Measurements from ENCODE around the gene TMEM141. TPM values are rescaled to one million over a fixed set of nuclear protein-coding genes. Genes with fewer than 3 reads are reported as not detected.

Gene TMEM141
- total and polyA plus RNA-seq, 12 donors, result 48.1 to 107 (median 64.1) TPM

DNA sequence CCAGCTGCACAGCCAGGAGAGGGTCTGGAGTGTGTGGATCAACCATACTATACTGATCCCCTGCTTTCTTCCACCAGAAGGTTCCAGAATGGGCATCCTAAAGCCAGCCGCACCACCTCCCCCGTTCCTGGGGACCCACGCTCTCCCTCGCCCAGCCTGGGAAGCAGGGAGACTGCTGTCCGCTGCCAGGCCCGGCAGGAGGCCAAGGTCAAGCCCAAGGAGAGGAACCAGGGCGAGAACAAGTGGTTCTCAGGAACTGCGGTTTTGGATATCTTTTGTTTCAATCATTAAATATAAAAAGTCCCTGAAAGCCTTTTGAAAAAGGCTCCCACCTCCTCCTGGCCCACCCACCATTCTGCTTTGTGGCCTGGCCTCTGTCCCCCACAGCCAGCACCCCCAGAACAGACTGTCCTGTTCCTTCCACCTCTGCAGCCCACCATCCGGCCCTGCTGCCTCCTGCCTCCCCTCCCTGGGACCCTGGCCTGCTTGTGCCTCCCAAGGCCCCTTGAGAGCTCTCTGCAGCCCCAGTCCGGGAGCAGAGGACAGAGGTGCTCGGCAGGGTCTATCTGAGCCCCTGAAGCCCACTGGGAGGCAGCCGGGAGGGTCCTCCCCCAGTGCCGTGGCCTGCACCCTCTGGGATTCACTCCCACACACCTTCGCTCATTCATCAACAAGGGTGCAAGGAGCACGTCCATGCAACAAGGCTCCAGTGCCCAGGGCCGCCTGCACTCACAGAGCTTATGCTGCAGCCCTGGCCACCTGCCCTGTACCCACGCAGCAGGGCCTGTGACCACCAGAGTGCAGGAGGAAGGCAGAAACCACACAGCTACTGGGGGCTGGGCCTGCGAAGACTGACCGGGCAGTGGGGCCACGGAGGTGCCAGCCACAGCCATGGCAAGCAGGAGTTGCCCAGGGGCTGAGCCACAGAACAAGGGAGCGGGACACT, 42.2 kb upstream of the TMEM141 start:
- TF ChIP-seq, protein P1, sequence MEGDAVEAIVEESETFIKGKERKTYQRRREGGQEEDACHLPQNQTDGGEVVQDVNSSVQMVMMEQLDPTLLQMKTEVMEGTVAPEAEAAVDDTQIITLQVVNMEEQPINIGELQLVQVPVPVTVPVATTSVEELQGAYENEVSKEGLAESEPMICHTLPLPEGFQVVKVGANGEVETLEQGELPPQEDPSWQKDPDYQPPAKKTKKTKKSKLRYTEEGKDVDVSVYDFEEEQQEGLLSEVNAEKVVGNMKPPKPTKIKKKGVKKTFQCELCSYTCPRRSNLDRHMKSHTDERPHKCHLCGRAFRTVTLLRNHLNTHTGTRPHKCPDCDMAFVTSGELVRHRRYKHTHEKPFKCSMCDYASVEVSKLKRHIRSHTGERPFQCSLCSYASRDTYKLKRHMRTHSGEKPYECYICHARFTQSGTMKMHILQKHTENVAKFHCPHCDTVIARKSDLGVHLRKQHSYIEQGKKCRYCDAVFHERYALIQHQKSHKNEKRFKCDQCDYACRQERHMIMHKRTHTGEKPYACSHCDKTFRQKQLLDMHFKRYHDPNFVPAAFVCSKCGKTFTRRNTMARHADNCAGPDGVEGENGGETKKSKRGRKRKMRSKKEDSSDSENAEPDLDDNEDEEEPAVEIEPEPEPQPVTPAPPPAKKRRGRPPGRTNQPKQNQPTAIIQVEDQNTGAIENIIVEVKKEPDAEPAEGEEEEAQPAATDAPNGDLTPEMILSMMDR (IDR thresholded peaks at IDR 0.05), result no peak
- Histone ChIP-seq H3K9me3 (peaks cover 0 to 15% (median 0%) of the 10 kb centered on the region in 11 donors), H3K27ac (peak overlapping the region in 9 of 10 donors; percentile 31 to 84 (median 59)), H3K4me3 (no peak overlapping the region), H3K4me1 (peaks cover 12 to 41% (median 25%) of the 10 kb centered on the region in 9 donors), H3K36me3 (no peaks in the 10 kb centered on the region), H3K27me3 (no peaks in the 10 kb centered on the region)
- ATAC-seq (peak in 7 of 8 donors; percentile 35 to 76 (median 54)), DNase-seq (peak; percentile 41 to 79)
- intact Hi-C loops (cut with DNase I), result no loop called here
- WGBS, 2 donors, result 58 to 63% methylated on average over 21 of the region's 21 CpGs

DNA sequence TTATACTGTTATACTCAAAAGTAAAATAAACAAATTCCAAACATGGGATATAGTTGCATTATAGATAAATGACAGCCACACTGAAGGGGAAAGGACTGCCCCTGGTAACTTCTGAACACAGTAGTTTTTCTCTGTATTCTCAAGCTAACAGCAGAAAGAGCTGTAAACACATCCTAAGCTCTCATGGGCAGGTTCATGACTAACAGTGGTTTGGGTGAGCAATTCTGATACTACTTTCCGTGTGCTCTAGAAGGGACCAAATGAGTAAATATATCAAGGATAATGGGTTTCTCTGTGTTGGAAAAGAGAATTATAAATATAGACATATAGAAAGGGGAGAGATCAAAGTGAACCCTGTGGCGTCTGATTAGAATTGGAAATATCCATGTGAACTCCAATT, 40.6 kb upstream of the TMEM141 start:
- H3K4me1 ChIP-seq, result peaks cover 12 to 35% (median 21%) of the 10 kb centered on the region in 9 donors
- no peaks in the 10 kb centered on the region for H3K27me3 ChIP-seq
- WGBS, 2 donors, result 63 to 83% methylated on average over 2 of the region's 2 CpGs
- DNase-seq (no peak), ATAC-seq (no peak)
- H3K4me3 ChIP-seq, result no peak overlapping the region
- intact Hi-C loops (cut with DNase I), result no loop called here
- H3K27ac ChIP-seq, result peak overlapping the region in 1 of 10 donors; percentile 42
- H3K9me3 ChIP-seq, result peaks cover 0 to 15% (median 0%) of the 10 kb centered on the region in 11 donors
- TF ChIP-seq, protein P1 (IDR thresholded peaks at IDR 0.05), result no peak
- H3K36me3 ChIP-seq, result no peaks in the 10 kb centered on the region

DNA sequence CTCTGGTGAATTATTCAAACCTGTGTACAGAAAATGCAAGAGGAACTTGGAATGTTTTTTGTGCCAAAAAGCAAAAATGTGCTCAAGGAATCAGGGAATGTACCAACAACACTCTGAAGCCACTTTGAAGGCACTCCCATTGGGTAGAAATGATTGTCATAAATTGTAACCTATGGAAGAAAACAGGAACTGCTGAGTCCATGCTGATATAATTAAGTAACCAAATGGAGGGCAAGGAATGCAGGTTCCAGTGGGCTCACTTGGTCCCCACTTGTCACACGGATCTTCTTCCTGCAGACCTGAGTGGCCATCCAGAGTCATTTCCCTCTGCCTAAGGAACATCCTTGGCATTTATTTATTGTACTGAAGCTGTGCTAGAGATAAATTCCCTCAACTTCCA, 39.9 kb upstream of the TMEM141 start:
- DNase-seq, result no peak
- Histone ChIP-seq H3K36me3 (no peaks in the 10 kb centered on the region), H3K9me3 (peaks cover 0 to 17% (median 0%) of the 10 kb centered on the region in 11 donors), H3K4me3 (no peak overlapping the region), H3K4me1 (peaks cover 12 to 31% (median 21%) of the 10 kb centered on the region in 9 donors), H3K27ac (no peak overlapping the region), H3K27me3 (no peaks in the 10 kb centered on the region)
- intact Hi-C loops (cut with DNase I), result no loop called here
- ATAC-seq, result no peak
- 80 to 86% methylated on average over 1 of the region's 1 CpG for WGBS, 2 donors
- TF ChIP-seq, protein P1 (IDR thresholded peaks at IDR 0.05), result no peak

DNA sequence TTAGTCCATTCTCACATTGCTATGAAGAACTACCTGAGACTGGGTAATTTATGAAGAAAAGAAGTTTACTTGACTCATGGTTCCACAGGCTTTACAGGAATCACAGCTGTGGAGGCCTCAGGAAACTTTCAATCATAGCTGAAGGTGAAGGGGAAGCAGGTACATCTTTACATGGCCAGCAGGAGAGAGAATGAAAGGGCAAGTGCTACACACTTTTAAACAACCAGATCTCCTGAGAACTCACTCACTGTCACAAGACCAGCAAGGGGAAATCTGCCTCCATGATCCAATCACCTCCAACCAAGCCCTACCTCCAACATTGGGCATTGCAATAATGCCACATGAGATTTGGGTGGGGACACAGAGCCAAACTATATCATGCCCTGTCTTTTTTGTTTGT, 39.3 kb upstream of the TMEM141 start:
- TF ChIP-seq, protein P1 (IDR thresholded peaks at IDR 0.05), result no peak

More for the DNA sequence above, 39.3 kb upstream of the TMEM141 start:
- H3K4me1 ChIP-seq, result peaks cover 12 to 26% (median 21%) of the 10 kb centered on the region in 9 donors
- H3K36me3 ChIP-seq, result no peaks in the 10 kb centered on the region
- intact Hi-C loops (cut with DNase I), result no loop called here
- H3K9me3 ChIP-seq, result peaks cover 0 to 18% (median 0%) of the 10 kb centered on the region in 11 donors
- H3K27me3 ChIP-seq, result no peaks in the 10 kb centered on the region
- no peak overlapping the region for H3K4me3 ChIP-seq
- ATAC-seq (no peak), DNase-seq (no peak)
- no peak overlapping the region for H3K27ac ChIP-seq
